GM12891 (cell line): ENCODE results near the gene NAV2.

Experiments
- POLR2A ChIP-seq: IDR thresholded peaks from 2 replicates; pipeline ENCODE4 v1.6.1; 2011; ENCODE audit warnings: low read depth, low read length, control low read depth
- POLR2AphosphoS5 ChIP-seq: IDR thresholded peaks from 2 replicates; pipeline ENCODE4 v1.6.1; 2011; ENCODE audit warnings: low read depth, low read length, control low read depth
- SPI1 ChIP-seq: IDR thresholded peaks from 2 replicates; pipeline ENCODE4 v1.6.1; 2011; ENCODE audit warnings: low read depth, low read length, control low read depth

DNA sequence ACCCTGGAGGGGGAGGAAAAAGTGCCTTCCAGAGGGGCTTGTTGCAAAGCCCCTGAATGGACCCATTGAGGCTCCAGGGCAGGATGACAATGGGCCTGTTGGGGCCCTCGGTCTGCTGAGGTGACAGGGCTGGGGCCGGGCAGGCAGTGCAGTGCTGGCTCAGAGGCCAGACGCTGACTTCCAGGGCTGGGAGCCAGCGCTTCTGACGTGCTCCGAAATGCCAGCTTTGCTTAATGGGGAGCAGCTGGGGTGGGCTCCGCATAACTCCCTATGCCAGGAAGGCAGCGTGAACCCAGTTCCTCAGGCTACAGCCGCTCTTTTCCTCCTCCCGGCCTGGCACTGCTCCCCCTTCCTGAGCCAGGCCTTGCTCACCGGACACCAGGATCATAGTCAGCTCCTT is 17.7 kb downstream of the NAV2 start:
- TF ChIP-seq POLR2A (no peak), SPI1 (no peak), POLR2AphosphoS5 (no peak)
